T-cell (primary cell): ENCODE results near the gene COTL1. TPM values are rescaled to one million over a fixed set of nuclear protein-coding genes. Genes with fewer than 3 reads are reported as not detected.

Experiments
- ATAC-seq, 4 experiments: fragments of 200-7000 bp in 3 of 4; fragments of 150-1000 bp in 1 of 4; cut with Tn5 transposase; replicated peaks in 1 of 4; 1 replicate in 3 of 4; 2 replicates in 1 of 4; pipeline ENCODE4 v1.10.0; 2021; ENCODE audit warnings: moderate library complexity in 3 of 4, mild to moderate bottlenecking in 2 of 4, moderate number of reproducible peaks in 1 of 4
- CTCF ChIA-PET, 2 donors: fragments of 300-600 bp; sonication (Branson Sonifier 250); formaldehyde crosslinking; loops; one replicate each; lab custom pipeline; 2022; ENCODE audit warnings: antibody characterized with exemption in 2 of 2; lab: Charles Lee
- POLR2A ChIA-PET, 2 donors: fragments of 300-600 bp; sonication (Branson Sonifier 250); formaldehyde crosslinking; loops; one replicate each; lab custom pipeline; 2022; ENCODE audit warnings: antibody characterized with exemption in 2 of 2; lab: Charles Lee
- DNase-seq, 35 experiments: peaks; one replicate each; pipeline versions ENCODE4 v3.0.0 to v3.0.0-alpha.2; 2013 to 2023
- H3K27ac ChIP-seq: one replicate; pipeline ENCODE4 v1.5.1; 2013; ENCODE audit warnings: low read length
- H3K27me3 ChIP-seq, 2 experiments: replicated peaks in 1 of 2; 1 replicate in 1 of 2; 2 replicates in 1 of 2; pipeline versions ENCODE4 v1.6.1 to v1.7.0; 2013; ENCODE audit warnings: low read length in 1 of 2, mixed read lengths in 1 of 2; ENCODE audit not compliant: control insufficient read depth in 2 of 2, insufficient read depth in 2 of 2; ENCODE audit errors: extremely low read depth in 1 of 2
- H3K36me3 ChIP-seq, 2 donors: 1 replicate in 1 of 2; 2 replicates in 1 of 2; pipeline versions ENCODE4 v1.6.1 to v1.7.0; 2013; ENCODE audit warnings: low read length in 1 of 2; ENCODE audit not compliant: control insufficient read depth in 2 of 2, insufficient read depth in 1 of 2; ENCODE audit errors: extremely low read depth in 1 of 2
- H3K4me1 ChIP-seq, 2 experiments: 1 replicate in 1 of 2; 2 replicates in 1 of 2; pipeline versions ENCODE4 v1.6.1 to v1.7.0; 2013; ENCODE audit warnings: low read length in 2 of 2, mixed read lengths in 1 of 2; ENCODE audit not compliant: insufficient read depth in 2 of 2, control insufficient read depth in 1 of 2; ENCODE audit errors: extremely low read depth in 1 of 2
- H3K4me3 ChIP-seq, 2 donors: 1 replicate in 1 of 2; 2 replicates in 1 of 2; pipeline versions ENCODE4 v1.5.1 to v1.7.0; 2013; ENCODE audit warnings: mild to moderate bottlenecking in 2 of 2, low read length in 1 of 2, moderate library complexity in 1 of 2; ENCODE audit not compliant: control insufficient read depth in 1 of 2; ENCODE audit errors: extremely low read depth in 1 of 2
- H3K9me3 ChIP-seq: 2 replicates; pipeline ENCODE4 v1.7.0; 2013
- H3K27ac Mint-ChIP-seq, 2 donors: one replicate each; pipeline ENCODE4 v1.8.0; 2020 to 2021; ENCODE audit warnings: mild to moderate bottlenecking in 2 of 2, mixed read lengths in 2 of 2
- H3K27me3 Mint-ChIP-seq, 2 donors: one replicate each; pipeline ENCODE4 v1.8.0; 2021 to 2022; ENCODE audit warnings: mixed read lengths in 2 of 2
- H3K36me3 Mint-ChIP-seq: one replicate; pipeline ENCODE4 v1.8.0; 2021; ENCODE audit warnings: mixed read lengths
- H3K4me1 Mint-ChIP-seq, 3 donors: one replicate each; pipeline ENCODE4 v1.8.0; 2020 to 2022; ENCODE audit warnings: mixed read lengths in 3 of 3, mild to moderate bottlenecking in 1 of 3
- H3K4me3 Mint-ChIP-seq, 3 donors: one replicate each; pipeline ENCODE4 v1.8.0; 2020 to 2022; ENCODE audit warnings: mild to moderate bottlenecking in 3 of 3, mixed read lengths in 3 of 3, moderate library complexity in 3 of 3
- H3K9me3 Mint-ChIP-seq, 3 donors: one replicate each; pipeline ENCODE4 v1.8.0; 2020 to 2022; ENCODE audit warnings: mixed read lengths in 3 of 3
- WGBS: methylation state at CpG from one replicate; pipeline ENCODE4 v1.1.5; 2013; ENCODE audit warnings: missing lambda C conversion rate; ENCODE audit not compliant: insufficient coverage; 5-methylcytosine and 5-hydroxymethylcytosine counted together
- total RNA-seq, 35 experiments: library from RNA in 6 of 35; stranded (reverse) in 6 of 35; fragments of 120-200 nt in 1 of 35; gene quantifications; one replicate each; pipeline versions ENCODE4 v1.2.1 to v1.2.4 and lab custom pipeline; 2013 to 2026

COTL1 gene
- total RNA-seq, 5 donors from 2014 or later (not counting 1 experiment from before 2014, with no cell fraction given) = 205 to 265 (median 221) TPM

DNA sequence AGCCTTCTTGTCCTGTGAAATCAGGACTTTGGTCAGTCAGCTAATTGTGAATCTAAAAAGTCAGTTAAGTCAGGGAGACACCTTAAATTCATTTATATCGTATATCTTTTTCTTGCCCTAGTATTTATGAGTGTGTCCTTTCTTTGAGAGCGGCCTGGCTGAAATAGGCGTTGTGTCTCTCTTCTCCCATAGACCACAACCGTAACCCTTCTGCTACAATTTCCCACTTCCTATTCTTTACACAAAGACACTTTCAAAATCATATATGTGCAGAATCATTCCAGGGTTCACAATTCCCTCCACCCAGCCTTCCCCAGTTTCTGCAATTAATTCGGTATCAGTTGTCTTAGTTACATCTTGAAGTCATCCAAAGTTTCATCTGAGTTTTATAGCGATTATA lies 14.0 kb upstream of the COTL1 start:
- ATAC-seq = no peak
- Histone ChIP-seq H3K4me3 (no peak overlapping the region), H3K27me3 (peaks cover 0 to 3% of the 10 kb centered on the region in 2 experiments), H3K4me1 (peaks cover 25 to 28% of the 10 kb centered on the region in 2 experiments), H3K36me3 (no peaks in the 10 kb centered on the region), H3K27ac (no peak overlapping the region), H3K9me3 (no peaks in the 10 kb centered on the region)
- no peaks in the 10 kb centered on the region for H3K36me3 Mint-ChIP-seq
- no peaks in the 10 kb centered on the region for H3K27me3 Mint-ChIP-seq
- H3K4me3 Mint-ChIP-seq = peak overlapping the region in 2 of 3 donors; percentile 7 to 65
- no peaks in the 10 kb centered on the region for H3K9me3 Mint-ChIP-seq
- peaks cover 29 to 40% (median 39%) of the 10 kb centered on the region in 3 donors for H3K4me1 Mint-ChIP-seq
- no peak for DNase-seq
- POLR2A ChIA-PET = interaction anchor here in 1 of 2 donors (0.6 kb wide), 1 partner anchor 62 kb away, joined by 7 read pairs; no protein-coding TSS in a partner anchor
- CTCF ChIA-PET = no interaction called here
- 80% methylated on average over 4 of the region's 6 CpGs for WGBS
- H3K27ac Mint-ChIP-seq = peak overlapping the region in 1 of 2 donors; percentile 13

DNA sequence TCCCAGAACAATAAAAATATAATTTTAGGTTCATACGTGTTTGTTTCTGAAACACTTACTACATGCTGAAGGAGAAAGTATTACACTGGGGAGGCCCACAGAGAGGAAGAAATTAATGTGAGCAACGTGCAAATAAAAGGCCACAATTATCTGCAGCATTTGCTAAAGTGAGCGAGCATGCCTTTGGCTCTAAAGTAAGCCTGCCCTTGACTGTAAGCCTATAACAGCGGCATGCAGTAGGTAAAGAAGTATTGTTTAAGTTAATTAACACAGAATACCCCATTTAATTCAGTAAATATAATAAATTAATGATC lies 13.2 kb upstream of the COTL1 start:
- Mint-ChIP-seq H3K4me1 (peaks cover 29 to 39% (median 39%) of the 10 kb centered on the region in 3 donors), H3K4me3 (peak overlapping the region; percentile 10 to 65 (median 35)), H3K36me3 (no peaks in the 10 kb centered on the region), H3K27ac (peak overlapping the region; percentile 70 to 84), H3K27me3 (no peaks in the 10 kb centered on the region), H3K9me3 (no peaks in the 10 kb centered on the region)
- Histone ChIP-seq H3K36me3 (no peaks in the 10 kb centered on the region), H3K4me3 (no peak overlapping the region), H3K4me1 (peaks cover 25 to 28% of the 10 kb centered on the region in 2 experiments), H3K27me3 (peaks cover 0 to 5% of the 10 kb centered on the region in 2 experiments), H3K27ac (no peak overlapping the region), H3K9me3 (no peaks in the 10 kb centered on the region)
- DNase-seq (no peak), ATAC-seq (peak in 3 of 4 experiments; percentile 35 to 69 (median 49))
- ChIA-PET POLR2A (no interaction called here), CTCF (no interaction called here)
- 25% methylated on average over 1 of the region's 4 CpGs for WGBS

DNA sequence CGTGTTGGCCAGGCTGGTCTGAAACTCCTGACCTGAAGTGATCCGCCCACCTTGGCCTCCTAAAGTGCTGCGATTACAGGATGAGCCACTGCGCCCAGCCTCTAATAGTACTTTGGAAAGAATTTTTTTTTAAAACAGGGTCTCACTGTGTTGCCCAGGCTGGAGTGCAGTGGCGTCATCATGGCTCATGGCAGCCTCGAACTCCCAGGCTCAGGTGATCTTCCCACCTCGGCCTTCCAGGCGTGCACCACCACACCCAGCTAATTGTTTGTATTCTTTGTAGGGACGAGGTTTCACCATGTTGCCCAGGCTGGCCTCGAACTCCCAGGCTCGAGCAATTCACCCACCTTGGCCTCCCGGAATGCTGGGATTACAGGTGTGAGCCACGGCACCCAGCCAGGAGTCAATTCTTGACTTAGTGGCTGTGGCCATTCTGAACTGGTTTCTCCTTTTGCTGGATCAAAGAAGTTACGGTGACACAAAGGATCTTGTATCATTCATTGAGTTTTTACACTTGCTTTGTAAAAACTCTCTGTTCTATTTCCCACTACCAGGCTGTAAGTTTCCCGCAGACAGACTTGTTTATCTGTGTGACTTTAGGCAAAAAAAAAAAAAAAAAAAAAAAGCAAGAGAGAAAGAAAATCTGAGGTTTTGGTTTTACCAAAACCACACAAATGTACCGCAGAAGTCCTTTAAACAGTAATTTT lies 12.7 kb upstream of the COTL1 start:
- H3K4me1 ChIP-seq = peaks cover 25 to 28% of the 10 kb centered on the region in 2 experiments
- Mint-ChIP-seq H3K4me1 (peaks cover 29 to 39% (median 39%) of the 10 kb centered on the region in 3 donors), H3K36me3 (no peaks in the 10 kb centered on the region), H3K27me3 (no peaks in the 10 kb centered on the region), H3K9me3 (no peaks in the 10 kb centered on the region), H3K27ac (peak overlapping the region; percentile 70 to 84), H3K4me3 (peak overlapping the region; percentile 10 to 65 (median 35))
- 80% methylated on average over 4 of the region's 16 CpGs for WGBS
- H3K27ac ChIP-seq = no peak overlapping the region
- peak in 3 of 4 experiments; percentile 23 to 73 (median 43) for ATAC-seq
- H3K36me3 ChIP-seq = no peaks in the 10 kb centered on the region
- CTCF ChIA-PET = no interaction called here
- H3K9me3 ChIP-seq = no peaks in the 10 kb centered on the region
- peaks cover 0 to 5% of the 10 kb centered on the region in 2 experiments for H3K27me3 ChIP-seq
- DNase-seq = no peak
- H3K4me3 ChIP-seq = peak overlapping the region in 1 of 2 donors; percentile 15
- POLR2A ChIA-PET = no interaction called here

- DNase-seq (no peak), ATAC-seq (no peak)
- no peaks in the 10 kb centered on the region for H3K9me3 Mint-ChIP-seq
- H3K4me1 Mint-ChIP-seq = peaks cover 29 to 39% (median 39%) of the 10 kb centered on the region in 3 donors
- Histone ChIP-seq H3K36me3 (no peaks in the 10 kb centered on the region), H3K27me3 (peaks cover 0 to 5% of the 10 kb centered on the region in 2 experiments), H3K4me3 (no peak overlapping the region), H3K27ac (no peak overlapping the region), H3K9me3 (no peaks in the 10 kb centered on the region), H3K4me1 (peaks cover 25 to 28% of the 10 kb centered on the region in 2 experiments)
- H3K4me3 Mint-ChIP-seq = peak overlapping the region in 1 of 3 donors; percentile 65
- 90% methylated on average over 2 of the region's 5 CpGs for WGBS
- H3K27me3 Mint-ChIP-seq = no peaks in the 10 kb centered on the region
- ChIA-PET CTCF (interaction anchor here in 1 of 2 donors (1.3 kb wide), 1 partner anchor 119 kb away, joined by 5 read pairs; no protein-coding TSS in a partner anchor), POLR2A (no interaction called here)
- no peaks in the 10 kb centered on the region for H3K36me3 Mint-ChIP-seq
- no peak overlapping the region for H3K27ac Mint-ChIP-seq
These were observed 12.1 kb upstream of the COTL1 start for GRCh38 chr16:84630009-84630408.

DNA sequence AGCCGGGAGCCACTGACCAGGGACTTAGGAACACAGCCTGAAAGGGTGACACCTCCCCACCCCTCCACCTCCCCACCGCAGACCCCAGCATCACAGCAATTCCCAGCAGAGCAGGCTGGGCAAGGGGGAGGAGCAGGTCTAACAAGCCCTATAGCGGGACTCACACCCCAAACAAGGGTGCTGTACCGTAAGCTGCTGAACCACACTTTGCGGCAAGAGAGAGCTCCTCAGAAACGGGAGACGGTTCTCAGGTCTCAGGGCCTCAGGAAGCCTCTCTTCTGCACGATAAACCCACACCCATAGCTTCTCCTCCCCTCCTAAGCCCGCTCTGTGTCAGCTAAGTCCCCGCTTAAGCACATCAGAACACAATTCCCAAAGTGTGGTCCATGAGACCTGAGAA lies 11.7 kb upstream of the COTL1 start:
- H3K9me3 ChIP-seq = no peaks in the 10 kb centered on the region
- no peak overlapping the region for H3K27ac ChIP-seq
- ATAC-seq = peak in 2 of 4 experiments; percentile 25 to 45
- peaks cover 0 to 5% of the 10 kb centered on the region in 2 experiments for H3K27me3 ChIP-seq
- H3K9me3 Mint-ChIP-seq = no peaks in the 10 kb centered on the region
- H3K4me3 ChIP-seq = no peak overlapping the region
- peak overlapping the region in 1 of 3 donors; percentile 65 for H3K4me3 Mint-ChIP-seq
- ChIA-PET POLR2A (no interaction called here), CTCF (interaction anchor here (0.6 to 1.3 kb wide), 3 partner anchors 96 to 360 kb away, joined by 3 to 5 read pairs (median 3); no protein-coding TSS in a partner anchor)
- no peak overlapping the region for H3K27ac Mint-ChIP-seq
- peaks cover 25 to 28% of the 10 kb centered on the region in 2 experiments for H3K4me1 ChIP-seq
- no peaks in the 10 kb centered on the region for H3K36me3 ChIP-seq
- H3K27me3 Mint-ChIP-seq = no peaks in the 10 kb centered on the region
- DNase-seq = no peak
- H3K36me3 Mint-ChIP-seq = no peaks in the 10 kb centered on the region
- H3K4me1 Mint-ChIP-seq = peaks cover 29 to 39% (median 39%) of the 10 kb centered on the region in 3 donors
- 92% methylated on average over 2 of the region's 10 CpGs for WGBS

- Histone ChIP-seq H3K36me3 (no peaks in the 10 kb centered on the region), H3K4me1 (peaks cover 25 to 28% of the 10 kb centered on the region in 2 experiments), H3K27me3 (peaks cover 0 to 5% of the 10 kb centered on the region in 2 experiments), H3K4me3 (no peak overlapping the region), H3K9me3 (no peaks in the 10 kb centered on the region), H3K27ac (no peak overlapping the region)
- Mint-ChIP-seq H3K4me3 (no peak overlapping the region), H3K27ac (no peak overlapping the region), H3K9me3 (no peaks in the 10 kb centered on the region), H3K36me3 (no peaks in the 10 kb centered on the region), H3K27me3 (no peaks in the 10 kb centered on the region), H3K4me1 (peaks cover 29 to 39% (median 33%) of the 10 kb centered on the region in 3 donors)
- 79% methylated on average over 5 of the region's 7 CpGs for WGBS
- CTCF ChIA-PET = no interaction called here
- no peak for DNase-seq
- ATAC-seq = no peak
- POLR2A ChIA-PET = interaction anchor here in 1 of 2 donors (1.0 kb wide), 1 partner anchor 28 kb away, joined by 4 read pairs; no protein-coding TSS in a partner anchor
These were observed 10.4 kb upstream of the COTL1 start for GRCh38 chr16:84628226-84628731.
